Upper lobe of left lung (tissue), 4 donors: ENCODE measurements around the gene KIRREL2.

ENCODE experiments used
- POLR2A ChIP-seq, 4 donors: fragments of 450-650 bp; IDR thresholded peaks; one replicate each; pipeline ENCODE4 v1.5.1; 2016 to 2017; ENCODE audit warnings: antibody characterized with exemption in 4 of 4, mild to moderate bottlenecking in 2 of 4
- TF ChIP-seq, protein P1 (sequence below), 6 experiments: fragments of 450-650 bp in 4 of 6; fragments of 200-600 bp in 2 of 6; sonication (generic) in 2 of 6; IDR thresholded peaks; one replicate each; pipeline ENCODE4 v1.5.1; 2016 to 2019; ENCODE audit warnings: antibody characterized with exemption in 6 of 6

DNA sequence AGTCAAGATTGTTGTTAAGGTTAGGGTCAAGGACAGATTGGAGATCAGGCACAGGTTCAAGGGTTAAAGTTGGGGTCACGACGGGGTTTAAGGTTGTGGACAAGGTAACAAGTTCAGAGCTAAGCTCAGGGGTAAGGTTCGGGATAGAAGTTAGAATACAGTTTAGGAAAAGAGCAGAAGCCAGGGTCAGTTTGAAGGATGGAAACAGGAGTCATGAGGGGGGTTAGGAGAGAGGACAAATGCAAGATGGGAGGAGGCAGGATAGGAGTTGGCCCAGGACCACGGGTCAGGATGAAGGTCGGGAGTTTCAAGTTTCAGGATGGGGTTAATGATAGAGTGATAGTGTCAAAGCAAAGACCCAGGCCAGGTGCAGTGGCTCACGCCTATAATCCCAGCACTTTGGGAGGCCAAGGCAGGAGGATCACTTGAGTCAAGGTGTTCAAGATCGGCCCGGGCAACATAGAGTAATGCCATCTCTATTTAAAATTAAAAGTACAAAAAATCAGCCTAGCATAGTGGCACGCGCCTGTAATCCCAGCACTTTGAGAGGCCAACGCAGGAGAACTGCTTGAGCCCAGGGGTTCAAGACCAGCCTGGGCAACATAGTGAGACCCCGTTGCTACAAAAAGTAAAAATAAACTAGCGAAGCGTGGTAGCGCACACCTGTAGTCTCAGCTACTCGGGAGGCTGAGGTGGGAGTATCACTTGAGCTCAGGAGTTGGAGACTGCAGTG lies 12.1 kb upstream of the KIRREL2 start:
- no peak for TF ChIP-seq POLR2A (IDR thresholded peaks at IDR 0.05)
- TF ChIP-seq, protein P1, sequence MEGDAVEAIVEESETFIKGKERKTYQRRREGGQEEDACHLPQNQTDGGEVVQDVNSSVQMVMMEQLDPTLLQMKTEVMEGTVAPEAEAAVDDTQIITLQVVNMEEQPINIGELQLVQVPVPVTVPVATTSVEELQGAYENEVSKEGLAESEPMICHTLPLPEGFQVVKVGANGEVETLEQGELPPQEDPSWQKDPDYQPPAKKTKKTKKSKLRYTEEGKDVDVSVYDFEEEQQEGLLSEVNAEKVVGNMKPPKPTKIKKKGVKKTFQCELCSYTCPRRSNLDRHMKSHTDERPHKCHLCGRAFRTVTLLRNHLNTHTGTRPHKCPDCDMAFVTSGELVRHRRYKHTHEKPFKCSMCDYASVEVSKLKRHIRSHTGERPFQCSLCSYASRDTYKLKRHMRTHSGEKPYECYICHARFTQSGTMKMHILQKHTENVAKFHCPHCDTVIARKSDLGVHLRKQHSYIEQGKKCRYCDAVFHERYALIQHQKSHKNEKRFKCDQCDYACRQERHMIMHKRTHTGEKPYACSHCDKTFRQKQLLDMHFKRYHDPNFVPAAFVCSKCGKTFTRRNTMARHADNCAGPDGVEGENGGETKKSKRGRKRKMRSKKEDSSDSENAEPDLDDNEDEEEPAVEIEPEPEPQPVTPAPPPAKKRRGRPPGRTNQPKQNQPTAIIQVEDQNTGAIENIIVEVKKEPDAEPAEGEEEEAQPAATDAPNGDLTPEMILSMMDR (IDR thresholded peaks at IDR 0.05): no peak
